ENCODE data around the gene DIP2C.

The DIP2C gene

DNA sequence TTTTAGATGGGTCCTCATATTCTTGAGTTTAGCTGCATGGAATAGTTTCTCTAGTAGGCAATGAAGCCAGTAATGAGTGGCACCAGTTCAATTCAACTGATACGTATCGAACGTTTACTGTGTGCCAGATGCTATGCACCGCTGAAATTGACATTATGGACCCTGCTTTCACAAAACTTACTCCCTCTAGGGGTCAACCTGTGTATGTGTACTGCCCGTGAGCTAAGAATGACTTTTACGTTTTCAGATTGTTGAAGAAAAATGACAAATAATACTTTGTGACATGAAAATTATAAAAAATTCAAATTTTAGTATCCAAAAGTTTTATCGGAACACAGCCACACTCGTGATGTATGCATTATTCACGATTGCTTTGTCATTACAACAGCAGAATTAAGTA is 458.7 kb downstream of the DIP2C start:
- DNase-seq (ENCODE audit: low spot score) = peak; percentile 7

DNA sequence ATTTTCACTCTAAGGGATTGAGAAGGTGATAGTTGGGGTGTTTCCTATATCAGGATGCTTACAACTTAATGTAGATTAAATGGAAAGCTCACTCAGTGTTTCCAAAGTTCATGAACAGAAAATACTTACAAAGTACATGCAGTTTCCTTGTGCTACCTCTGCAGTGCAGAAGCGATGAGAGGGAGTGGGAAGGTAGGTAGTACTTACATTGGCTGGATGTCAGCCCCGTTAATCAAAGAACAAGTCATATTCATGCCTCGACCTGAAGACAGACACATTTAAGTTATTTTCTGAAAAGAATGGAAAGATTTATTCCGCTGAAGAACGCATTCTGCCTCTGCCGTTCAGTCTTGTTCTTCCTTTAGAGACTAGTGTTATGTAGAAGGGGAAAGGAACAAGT is 461.1 kb downstream of the DIP2C start:
- no peak for DNase-seq (ENCODE audit: low spot score)

DNA sequence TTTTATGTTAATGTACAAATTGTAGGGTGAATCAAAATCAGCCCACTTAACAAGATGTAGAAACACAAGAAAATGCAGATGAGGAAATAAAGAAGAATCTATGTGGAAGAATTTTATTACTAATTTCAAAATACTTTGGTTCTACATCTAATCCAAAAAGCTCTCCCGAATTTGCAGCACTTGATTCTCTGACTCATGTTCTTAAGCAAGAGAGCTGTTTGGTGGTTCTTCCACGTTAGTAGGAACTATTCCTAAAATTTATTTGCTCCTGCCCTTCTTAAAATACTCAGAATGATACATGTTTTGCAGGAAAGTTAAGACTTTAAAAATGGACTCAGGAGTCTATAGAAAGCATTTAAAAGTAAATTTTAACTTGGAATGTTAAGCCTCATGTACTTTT is 462.5 kb downstream of the DIP2C start:
- DNase-seq (ENCODE audit: low spot score) = no peak

DNA sequence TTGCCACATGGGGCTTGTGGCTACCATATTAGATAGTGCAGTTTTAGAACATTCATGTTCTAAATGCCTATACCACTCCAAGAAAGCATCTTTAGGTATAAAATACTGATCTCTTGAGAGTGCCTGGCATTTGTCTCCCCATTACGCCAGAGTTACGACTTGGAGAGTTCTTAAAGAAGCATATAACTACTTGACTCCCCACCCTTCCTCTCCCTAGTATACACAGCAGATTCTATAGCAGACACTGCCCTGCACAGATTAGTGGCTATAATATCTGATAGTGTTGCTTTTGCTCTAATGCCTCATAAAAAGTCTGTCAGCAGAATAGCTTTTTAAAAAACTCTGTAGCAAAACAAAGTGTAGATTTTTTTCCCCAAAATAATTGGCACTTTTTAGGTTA is 463.4 kb downstream of the DIP2C start:
- DNase-seq (ENCODE audit: low spot score) = no peak

DNA sequence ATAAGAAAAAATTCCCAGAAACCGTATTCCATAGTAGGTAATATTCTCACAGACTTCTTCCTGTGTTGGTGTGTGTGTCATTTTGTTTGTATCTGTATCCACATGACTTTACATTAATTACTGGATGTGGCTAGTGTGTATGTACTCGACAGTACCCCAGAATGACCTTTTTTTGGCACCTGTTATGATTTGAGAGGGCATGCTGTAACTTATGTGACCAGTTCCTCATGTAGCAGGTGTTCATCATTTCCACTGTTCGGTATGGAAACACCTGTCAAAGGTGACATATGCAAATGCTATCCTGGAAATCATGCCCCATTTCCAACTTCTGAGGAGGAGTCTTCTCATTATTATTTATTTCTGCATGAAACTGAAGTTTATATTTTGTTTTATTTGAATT is 464.9 kb downstream of the DIP2C start:
- no peak for DNase-seq (ENCODE audit: low spot score)
